Activated naive CD8-positive, alpha-beta T cell treated with anti-CD3 and anti-CD28 coated beads, Interleukin-2, amount 10 ng/mL, durations not matched to agents 7 days and 5 days (primary cell): ENCODE results near the gene SMTNL1. TPM values are rescaled to one million over a fixed set of nuclear protein-coding genes. Genes with fewer than 3 reads are reported as not detected.
"Not testable (repeated sequence)": the region's sequence is repeated elsewhere in the genome, so short reads cannot be mapped to it uniquely, and the experiment has no call there.

Source experiments
- ATAC-seq: fragments of 150-1000 bp; cut with Tn5 transposase; one replicate; pipeline ENCODE4 v1.10.0; 2021; ENCODE audit warnings: low read depth, moderate library complexity
- POLR2A ChIA-PET: fragments of 350-600 bp; sonication (Branson Sonifier 250); formaldehyde crosslinking; loops from one replicate; lab custom pipeline; 2021; ENCODE audit warnings: antibody characterized with exemption; lab: Charles Lee
- DNase-seq: peaks from one replicate; pipeline ENCODE4 v3.0.0; 2021
- H3K27ac Mint-ChIP-seq: one replicate; pipeline ENCODE4 v1.8.0; 2022; ENCODE audit warnings: mild to moderate bottlenecking, mixed read lengths
- H3K27me3 Mint-ChIP-seq: one replicate; pipeline ENCODE4 v1.8.0; 2022; ENCODE audit warnings: mild to moderate bottlenecking, moderate library complexity, mixed read lengths
- H3K36me3 Mint-ChIP-seq: one replicate; pipeline ENCODE4 v1.8.0; 2021; ENCODE audit warnings: mild to moderate bottlenecking, mixed read lengths
- H3K4me1 Mint-ChIP-seq: one replicate; pipeline ENCODE4 v1.8.0; 2021; ENCODE audit warnings: mixed read lengths
- H3K4me3 Mint-ChIP-seq: one replicate; pipeline ENCODE4 v1.8.0; 2022; ENCODE audit warnings: mild to moderate bottlenecking, moderate library complexity, mixed read lengths
- H3K9me3 Mint-ChIP-seq: one replicate; pipeline ENCODE4 v1.8.0; 2021; ENCODE audit warnings: mixed read lengths
- total RNA-seq, 2 experiments: library from RNA; stranded (reverse); gene quantifications; one replicate each; pipeline ENCODE4 v1.2.3, GENCODE V29; 2021

The SMTNL1 gene
- total RNA-seq, 2 experiments from 2014 or later, result not detected

DNA sequence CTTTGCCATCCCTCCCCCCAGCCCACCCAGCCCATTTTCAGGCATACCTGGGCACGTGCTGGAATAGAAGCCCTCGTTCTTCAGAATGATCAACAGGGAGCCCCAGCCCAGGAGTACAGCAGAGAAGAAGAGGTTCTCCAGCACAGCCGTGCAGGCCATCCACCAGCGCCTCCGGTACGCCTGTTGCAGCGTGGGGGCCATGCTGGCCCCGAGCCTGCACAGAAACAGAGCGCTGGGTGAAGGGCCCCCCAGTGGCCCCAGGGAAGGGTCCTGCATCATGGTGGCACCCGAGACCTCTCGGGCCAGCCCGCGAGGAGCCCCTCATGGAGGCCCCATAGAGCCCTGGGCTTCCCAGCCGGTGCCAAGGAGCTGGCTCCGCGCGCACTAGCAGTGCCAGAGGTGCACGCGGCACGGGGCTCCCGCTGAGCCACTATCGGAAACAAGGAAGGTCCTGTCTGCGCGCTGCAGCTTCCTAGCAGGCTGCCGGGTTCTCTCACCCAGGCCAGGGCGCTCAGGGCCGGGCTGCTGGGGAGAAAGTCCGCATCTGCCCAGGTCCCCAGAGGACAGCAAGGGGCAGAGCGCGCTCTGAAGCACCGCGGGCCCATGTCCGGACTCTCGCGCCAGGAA, 23.4 kb upstream of the SMTNL1 start:
- H3K27ac Mint-ChIP-seq, result peak overlapping the region; percentile 98
- peaks cover 36% of the 10 kb centered on the region for H3K4me1 Mint-ChIP-seq
- peak; percentile 45 for ATAC-seq
- H3K27me3 Mint-ChIP-seq, result no peaks in the 10 kb centered on the region
- peak; percentile 62 for DNase-seq
- H3K4me3 Mint-ChIP-seq, result peak overlapping the region; percentile 99
- peaks cover 6% of the 10 kb centered on the region for H3K36me3 Mint-ChIP-seq
- POLR2A ChIA-PET, result interaction anchor here (0.6 to 5.0 kb wide), 13 partner anchors 12 to 227 kb away, joined by 3 to 36 read pairs (median 4); partner anchors contain the start of genes MED19, SELENOH, SSRP1 and TMX2
- no peaks in the 10 kb centered on the region for H3K9me3 Mint-ChIP-seq

DNA sequence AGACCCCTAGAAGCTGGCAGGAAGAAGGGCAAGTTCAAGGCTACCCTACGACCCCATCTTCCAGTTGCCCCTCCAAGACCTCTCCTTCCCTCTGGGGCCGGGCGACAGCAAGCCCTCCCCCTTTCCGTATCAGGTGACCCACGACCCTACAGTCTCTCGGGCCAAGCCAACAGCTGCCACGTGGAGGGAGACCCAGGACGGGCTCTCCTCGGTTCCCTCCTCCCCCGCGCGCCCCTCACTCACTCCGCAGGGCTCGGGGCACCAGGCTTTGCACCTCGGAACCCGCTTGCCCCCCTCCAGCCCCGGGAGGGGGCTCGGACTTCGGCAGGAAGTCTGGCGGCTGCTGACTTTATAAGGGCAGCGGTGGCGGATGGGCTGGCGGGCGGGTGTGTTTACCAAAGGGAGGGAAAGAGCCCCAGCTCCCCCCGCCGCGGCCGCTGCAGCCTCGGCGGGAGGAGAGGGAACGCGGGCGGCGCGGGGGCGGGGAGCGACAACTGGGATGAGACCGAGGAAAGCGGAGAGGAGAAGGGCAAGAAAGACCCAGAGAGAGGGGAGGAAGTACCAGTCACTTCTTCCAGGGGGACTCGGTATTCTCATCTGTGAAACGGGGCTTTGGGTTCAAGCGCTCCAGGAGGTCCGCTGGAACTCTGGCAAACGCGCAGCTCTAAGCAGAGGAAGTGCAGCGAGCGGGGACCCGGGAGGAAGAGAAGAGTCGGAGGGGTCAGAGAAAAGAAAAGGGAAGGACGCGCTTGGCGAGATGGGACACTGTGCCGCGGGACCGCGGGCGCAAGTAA, 22.7 kb upstream of the SMTNL1 start:
- Mint-ChIP-seq H3K9me3 (no peaks in the 10 kb centered on the region), H3K4me1 (peaks cover 34% of the 10 kb centered on the region), H3K27me3 (no peaks in the 10 kb centered on the region), H3K27ac (peak overlapping the region; percentile 98), H3K4me3 (peak overlapping the region; percentile 99), H3K36me3 (peaks cover 2% of the 10 kb centered on the region)
- peak; percentile 75 for DNase-seq
- peak; percentile 71 for ATAC-seq
- POLR2A ChIA-PET, result interaction anchor here (0.7 to 5.0 kb wide), 14 partner anchors 12 to 227 kb away, joined by 3 to 36 read pairs (median 4); partner anchors contain the start of genes MED19, SELENOH, SSRP1 and TMX2

- POLR2A ChIA-PET, result interaction anchor here (1.0 to 5.0 kb wide), 9 partner anchors 11 to 226 kb away, joined by 3 to 36 read pairs (median 5); partner anchors contain the start of genes MED19, SELENOH, SSRP1 and TMX2
- peaks cover 31% of the 10 kb centered on the region for H3K4me1 Mint-ChIP-seq
- no peaks in the 10 kb centered on the region for H3K36me3 Mint-ChIP-seq
- H3K9me3 Mint-ChIP-seq, result no peaks in the 10 kb centered on the region
- peak within 1 kb of the TSS; percentile 99 for H3K4me3 Mint-ChIP-seq
- H3K27me3 Mint-ChIP-seq, result no peaks in the 10 kb centered on the region
- peak; percentile 43 for ATAC-seq
- peak; percentile 66 for DNase-seq
- H3K27ac Mint-ChIP-seq, result peak within 1 kb of the TSS; percentile 98
Observed at GRCh38 chr11:57515332-57516060, 21.9 kb upstream of the SMTNL1 start, which contains the start of gene SLC43A1. Gene SLC43A1, minus strand, starts transcription at chr11:57515702. Its CDS starts 1,591 bp downstream, at chr11:57514111.

GRCh38 chr11:57516061-57516443, 21.3 kb upstream of the SMTNL1 start:
- Mint-ChIP-seq H3K4me1 (peaks cover 31% of the 10 kb centered on the region), H3K9me3 (no peaks in the 10 kb centered on the region), H3K4me3 (peak overlapping the region; percentile 90), H3K27ac (peak overlapping the region; percentile 88), H3K36me3 (no peaks in the 10 kb centered on the region), H3K27me3 (no peaks in the 10 kb centered on the region)
- POLR2A ChIA-PET, result interaction anchor here (1.0 to 5.0 kb wide), 4 partner anchors 11 to 25 kb away, joined by 3 to 36 read pairs (median 16); no protein-coding TSS in a partner anchor
- ATAC-seq (no peak), DNase-seq (no peak)

DNA sequence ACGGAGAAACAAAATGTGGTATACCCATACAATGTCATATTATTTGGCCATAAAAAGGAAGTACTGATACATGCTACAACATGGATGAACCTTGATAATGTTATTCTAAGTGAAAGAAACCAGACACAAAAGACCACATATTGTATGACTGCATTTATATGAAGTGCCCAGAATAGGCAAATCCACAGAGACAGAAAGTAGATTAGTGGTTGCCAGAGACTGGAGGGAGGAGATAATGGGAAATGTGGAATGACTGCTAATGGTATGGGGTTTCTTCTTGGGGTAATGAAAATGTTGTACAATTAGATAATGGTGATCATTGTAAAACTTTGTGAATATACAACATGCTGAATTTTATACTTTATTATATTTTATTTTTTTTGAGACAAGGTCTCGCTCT, 16.3 kb upstream of the SMTNL1 start:
- Mint-ChIP-seq H3K27me3 (no peaks in the 10 kb centered on the region), H3K27ac (no peak overlapping the region), H3K9me3 (no peaks in the 10 kb centered on the region), H3K36me3 (peaks cover 4% of the 10 kb centered on the region), H3K4me3 (no peak overlapping the region), H3K4me1 (peaks cover 5% of the 10 kb centered on the region)
- DNase-seq (no peak), ATAC-seq (no peak)
- POLR2A ChIA-PET, result interaction anchor here (1.3 kb wide), 1 partner anchor 28 kb away, joined by 4 read pairs; no protein-coding TSS in a partner anchor

DNA sequence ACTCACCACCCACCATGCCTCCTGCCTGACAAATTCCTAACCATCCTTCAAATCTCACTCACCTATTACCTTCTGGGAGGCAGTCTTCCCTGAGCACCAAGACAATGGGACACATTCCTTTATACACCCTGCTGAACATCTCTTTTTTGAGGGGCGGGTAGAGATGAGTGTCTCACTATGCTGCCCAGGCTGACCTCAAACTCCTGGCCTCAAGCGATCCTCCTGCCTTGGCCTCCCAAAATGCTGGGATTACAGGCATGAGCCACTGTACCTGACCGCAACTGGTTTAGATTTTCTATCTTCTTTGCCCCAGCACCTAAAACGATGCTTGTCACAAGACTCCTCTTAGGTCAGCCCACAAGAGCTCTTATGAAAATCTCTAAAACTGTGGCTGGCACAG, 14.0 kb upstream of the SMTNL1 start:
- no peak overlapping the region for H3K27ac Mint-ChIP-seq
- no peaks in the 10 kb centered on the region for H3K9me3 Mint-ChIP-seq
- H3K4me1 Mint-ChIP-seq, result peaks cover 13% of the 10 kb centered on the region
- no peaks in the 10 kb centered on the region for H3K27me3 Mint-ChIP-seq
- H3K36me3 Mint-ChIP-seq, result peaks cover 8% of the 10 kb centered on the region
- no peak for DNase-seq
- ATAC-seq, result no peak
- POLR2A ChIA-PET, result interaction anchor here (6.6 kb wide), 1 partner anchor 8 kb away, joined by 36 read pairs; the partner anchor contains the start of gene SLC43A1
- no peak overlapping the region for H3K4me3 Mint-ChIP-seq

GRCh38 chr11:57527056-57527631, 10.3 kb upstream of the SMTNL1 start:
- H3K27me3 Mint-ChIP-seq, result no peaks in the 10 kb centered on the region
- H3K27ac Mint-ChIP-seq, result peak overlapping the region; percentile 70
- no peak overlapping the region for H3K4me3 Mint-ChIP-seq
- peaks cover 37% of the 10 kb centered on the region for H3K4me1 Mint-ChIP-seq
- ATAC-seq (no peak), DNase-seq (peak; percentile 75)
- peaks cover 8% of the 10 kb centered on the region for H3K36me3 Mint-ChIP-seq
- no peaks in the 10 kb centered on the region for H3K9me3 Mint-ChIP-seq
- POLR2A ChIA-PET, result interaction anchor here (0.9 to 6.6 kb wide), 4 partner anchors 11 to 70 kb away, joined by 3 to 36 read pairs (median 16); partner anchors contain the start of gene SLC43A1

- no peak overlapping the region for H3K27ac Mint-ChIP-seq
- no peak for ATAC-seq
- H3K4me1 Mint-ChIP-seq, result peaks cover 38% of the 10 kb centered on the region
Observed at GRCh38 chr11:57529012-57529411, 8.4 kb upstream of the SMTNL1 start.

DNA sequence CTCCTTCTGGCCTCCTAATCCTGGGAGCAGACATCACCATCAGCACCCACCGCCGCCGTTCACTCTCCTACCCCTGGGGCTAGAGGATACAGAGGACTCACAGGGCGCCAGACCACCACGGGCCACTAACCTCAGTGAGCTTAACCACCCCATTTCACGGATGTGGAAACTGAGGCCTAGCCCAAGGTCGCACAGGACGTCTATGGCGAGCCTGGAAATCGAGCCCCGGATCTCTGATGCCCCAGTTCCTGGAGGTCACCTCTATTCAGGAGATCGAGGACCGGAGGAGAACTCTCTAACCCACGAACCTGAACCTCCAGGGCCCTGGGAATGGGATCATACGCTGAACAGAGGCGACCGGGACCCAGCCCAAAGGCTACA, 7.2 kb upstream of the SMTNL1 start:
- H3K9me3 Mint-ChIP-seq, result no peaks in the 10 kb centered on the region
- peaks cover 7% of the 10 kb centered on the region for H3K36me3 Mint-ChIP-seq
- no peaks in the 10 kb centered on the region for H3K27me3 Mint-ChIP-seq
- ATAC-seq (no peak), DNase-seq (no peak)
- POLR2A ChIA-PET, result interaction anchor here (1.1 to 6.6 kb wide), 5 partner anchors 14 to 195 kb away, joined by 4 to 36 read pairs (median 6); partner anchors contain the start of genes SLC43A1 and SSRP1
- peak overlapping the region; percentile 88 for H3K4me3 Mint-ChIP-seq
- peaks cover 38% of the 10 kb centered on the region for H3K4me1 Mint-ChIP-seq
- peak overlapping the region; percentile 91 for H3K27ac Mint-ChIP-seq

More at GRCh38 chr11:57529012-57529411, 8.4 kb upstream of the SMTNL1 start:
- Mint-ChIP-seq H3K9me3 (no peaks in the 10 kb centered on the region), H3K4me3 (no peak overlapping the region), H3K27me3 (no peaks in the 10 kb centered on the region), H3K36me3 (peaks cover 10% of the 10 kb centered on the region)
- no peak for DNase-seq
- POLR2A ChIA-PET, result interaction anchor here (1.6 to 6.6 kb wide), 2 partner anchors 13 to 71 kb away, joined by 4 to 36 read pairs; partner anchors contain the start of gene SLC43A1

- Mint-ChIP-seq H3K4me3 (peak within 1 kb of the TSS; percentile 88), H3K27me3 (no peaks in the 10 kb centered on the region), H3K27ac (peak within 1 kb of the TSS; percentile 91), H3K9me3 (no peaks in the 10 kb centered on the region), H3K36me3 (peaks cover 7% of the 10 kb centered on the region), H3K4me1 (peaks cover 38% of the 10 kb centered on the region)
- ATAC-seq, result peak; percentile 96
- POLR2A ChIA-PET, result interaction anchor here (1.1 to 2.3 kb wide), 8 partner anchors 17 to 211 kb away, joined by 3 to 8 read pairs (median 5); partner anchors contain the start of genes SSRP1 and UBE2L6
- peak; percentile 87 for DNase-seq
Observed at GRCh38 chr11:57530596-57531507, 6.5 kb upstream of the SMTNL1 start, which contains the start of gene TIMM10. Gene TIMM10, minus strand, starts transcription at chr11:57530754. Its CDS starts 565 bp downstream, at chr11:57530189.

DNA sequence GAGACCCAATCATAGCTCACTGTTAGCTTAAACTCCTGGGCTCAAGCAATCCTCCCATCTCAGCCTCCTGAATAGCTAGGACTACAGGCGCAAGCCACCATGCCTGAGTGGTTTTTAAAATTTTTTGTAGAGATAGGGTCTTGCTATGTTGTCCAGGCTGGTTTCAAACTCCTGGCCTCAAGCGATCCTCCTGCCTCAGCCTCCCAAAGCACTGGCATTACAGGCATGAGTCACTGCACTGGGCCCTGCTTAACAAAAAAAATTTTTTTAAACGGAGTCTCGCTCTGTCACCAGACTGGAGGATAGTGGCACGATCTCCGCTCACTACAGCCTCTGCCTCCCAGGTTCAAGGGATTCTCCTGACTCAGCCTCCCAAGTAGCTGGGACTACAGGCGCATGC, 2.9 kb upstream of the SMTNL1 start:
- DNase-seq, H3K4me3 Mint-ChIP-seq, POLR2A ChIA-PET, H3K36me3 Mint-ChIP-seq, H3K27me3 Mint-ChIP-seq, ATAC-seq, H3K9me3 Mint-ChIP-seq, H3K27ac Mint-ChIP-seq: not testable (repeated sequence)
- peaks cover 16% of the 10 kb centered on the region for H3K4me1 Mint-ChIP-seq
